H9 (cell line): Measurements from ENCODE around the gene CSF1. TPM values are rescaled to one million over a fixed set of nuclear protein-coding genes. Genes with fewer than 3 reads are reported as not detected.

Source experiments
- DNase-seq: peaks from one replicate; pipeline ENCODE4 v3.0.0-alpha.2; 2017
- H2AFZ ChIP-seq: one replicate; pipeline ENCODE4 v1.6.1; 2013; ENCODE audit warnings: mild to moderate bottlenecking, low read length, control low read depth, moderate library complexity
- H2AK5ac ChIP-seq: 2 replicates; pipeline ENCODE4 v1.6.1; 2013; ENCODE audit warnings: low read length, control low read depth, mixed read lengths; ENCODE audit not compliant: insufficient read length
- H2BK120ac ChIP-seq: one replicate; pipeline ENCODE4 v1.6.1; 2013; ENCODE audit warnings: low read depth, mild to moderate bottlenecking, low read length, control low read depth, inconsistent platforms; ENCODE audit not compliant: poor library complexity, severe bottlenecking
- H2BK12ac ChIP-seq: 2 replicates; pipeline ENCODE4 v1.6.1; 2013; ENCODE audit warnings: low read length, control low read depth, mixed read lengths, low read depth; ENCODE audit not compliant: insufficient read length
- H2BK15ac ChIP-seq: 2 replicates; pipeline ENCODE4 v1.6.1; 2013; ENCODE audit warnings: low read depth, low read length, control low read depth
- H2BK20ac ChIP-seq: one replicate; pipeline ENCODE4 v1.6.1; 2013; ENCODE audit warnings: low read depth, mild to moderate bottlenecking, low read length, control low read depth, inconsistent platforms; ENCODE audit not compliant: poor library complexity, severe bottlenecking
- H2BK5ac ChIP-seq: 2 replicates; pipeline ENCODE4 v1.6.1; 2013; ENCODE audit warnings: low read length, control low read depth, mixed read lengths; ENCODE audit not compliant: insufficient read length
- H3K14ac ChIP-seq: 2 replicates; pipeline ENCODE4 v1.6.1; 2013; ENCODE audit warnings: low read length, control low read depth; ENCODE audit not compliant: insufficient read depth
- H3K18ac ChIP-seq: 2 replicates; pipeline ENCODE4 v1.6.1; 2013; ENCODE audit warnings: low read depth, mild to moderate bottlenecking, mixed read lengths, low read length, control low read depth; ENCODE audit not compliant: insufficient read length
- H3K23ac ChIP-seq: 2 replicates; pipeline ENCODE4 v1.6.1; 2013; ENCODE audit warnings: low read length, control low read depth, mixed read lengths, low read depth; ENCODE audit not compliant: insufficient read length
- H3K23me2 ChIP-seq: 2 replicates; pipeline ENCODE4 v1.6.1; 2013; ENCODE audit warnings: low read depth, mild to moderate bottlenecking, mixed read lengths, low read length, control low read depth; ENCODE audit not compliant: insufficient read length, poor library complexity, severe bottlenecking
- H3K27ac ChIP-seq: 2 replicates; pipeline ENCODE4 v1.5.1; 2013; ENCODE audit warnings: low read length, control low read depth, mixed read lengths, low read depth; ENCODE audit not compliant: insufficient read length
- H3K27me3 ChIP-seq: 2 replicates; pipeline ENCODE4 v1.6.1; 2013; ENCODE audit warnings: low read length, control low read depth, inconsistent platforms; ENCODE audit not compliant: insufficient read depth
- H3K4ac ChIP-seq: 2 replicates; pipeline ENCODE4 v1.6.1; 2013; ENCODE audit warnings: low read depth, mild to moderate bottlenecking, control low read depth, inconsistent platforms, low read length, moderate library complexity
- H3K4me1 ChIP-seq: 2 replicates; pipeline ENCODE4 v1.6.1; 2013; ENCODE audit warnings: low read length, control low read depth, inconsistent platforms; ENCODE audit not compliant: insufficient read depth
- H3K4me2 ChIP-seq: 2 replicates; pipeline ENCODE4 v1.6.1; 2013; ENCODE audit warnings: low read length, control low read depth, mixed read lengths; ENCODE audit not compliant: insufficient read length, insufficient read depth
- H3K56ac ChIP-seq: 2 replicates; pipeline ENCODE4 v1.6.1; 2013; ENCODE audit warnings: low read depth, mild to moderate bottlenecking, mixed read lengths, low read length, control low read depth; ENCODE audit not compliant: insufficient read length
- H3K79me1 ChIP-seq: 2 replicates; pipeline ENCODE4 v1.6.1; 2013; ENCODE audit warnings: low read depth, mild to moderate bottlenecking, moderate library complexity, low read length, control low read depth, inconsistent platforms; ENCODE audit not compliant: insufficient read depth, poor library complexity, severe bottlenecking
- H3K79me2 ChIP-seq: 2 replicates; pipeline ENCODE4 v1.6.1; 2013; ENCODE audit warnings: low read length, control low read depth, inconsistent platforms; ENCODE audit not compliant: insufficient read depth
- H3K9ac ChIP-seq: 2 replicates; pipeline ENCODE4 v1.6.1; 2013; ENCODE audit warnings: low read length, control low read depth, mixed read lengths; ENCODE audit not compliant: insufficient read length; ENCODE audit errors: extremely low read depth
- H3K9me3 ChIP-seq: one replicate; pipeline ENCODE4 v1.6.1; 2013; ENCODE audit warnings: low read depth, low read length, inconsistent platforms; ENCODE audit not compliant: control insufficient read depth
- H3T11ph ChIP-seq: one replicate; pipeline ENCODE4 v1.6.1; 2013; ENCODE audit warnings: mild to moderate bottlenecking, low read length, control low read depth, inconsistent platforms
- H4K20me1 ChIP-seq: one replicate; pipeline ENCODE4 v1.6.1; 2013; ENCODE audit not compliant: control insufficient read depth, insufficient read length, insufficient read depth
- H4K5ac ChIP-seq: 2 replicates; pipeline ENCODE4 v1.6.1; 2013; ENCODE audit warnings: low read depth, mild to moderate bottlenecking, mixed read lengths, low read length, control low read depth; ENCODE audit not compliant: insufficient read length
- H4K8ac ChIP-seq: replicated peaks from 2 replicates; pipeline ENCODE4 v1.6.1; 2013; ENCODE audit warnings: low read length, control low read depth, mixed read lengths, low read depth; ENCODE audit not compliant: insufficient read length
- H4K91ac ChIP-seq: 2 replicates; pipeline ENCODE4 v1.6.1; 2013; ENCODE audit warnings: low read depth, mild to moderate bottlenecking, moderate library complexity, mixed read lengths, low read length, control low read depth; ENCODE audit not compliant: insufficient read length
- H3K27ac Mint-ChIP-seq, 3 experiments: 2 replicates in 2 of 3; 3 replicates in 1 of 3; pipeline ENCODE4 v1.8.0; 2020 to 2021; ENCODE audit warnings: mixed read lengths in 3 of 3, mild to moderate bottlenecking in 1 of 3, moderate library complexity in 1 of 3
- H3K27me3 Mint-ChIP-seq: 2 replicates; pipeline ENCODE4 v1.8.0; 2021; ENCODE audit warnings: low read depth, mild to moderate bottlenecking, moderate library complexity, mixed read lengths
- H3K36me3 Mint-ChIP-seq, 3 experiments: 2 replicates in 2 of 3; 3 replicates in 1 of 3; pipeline ENCODE4 v1.8.0; 2020 to 2021; ENCODE audit warnings: low read depth in 3 of 3, mixed read lengths in 3 of 3; ENCODE audit not compliant: insufficient read depth in 1 of 3
- H3K4me1 Mint-ChIP-seq, 2 experiments: 2 replicates each; pipeline ENCODE4 v1.8.0; 2020; ENCODE audit warnings: mixed read lengths in 2 of 2
- H3K4me3 Mint-ChIP-seq, 2 experiments: 2 replicates in 1 of 2; 3 replicates in 1 of 2; pipeline ENCODE4 v1.8.0; 2020 to 2021; ENCODE audit warnings: mild to moderate bottlenecking in 2 of 2, mixed read lengths in 2 of 2, moderate library complexity in 1 of 2
- H3K9me3 Mint-ChIP-seq, 2 experiments: 2 replicates in 1 of 2; 3 replicates in 1 of 2; pipeline ENCODE4 v1.8.0; 2020; ENCODE audit warnings: mild to moderate bottlenecking in 2 of 2, mixed read lengths in 2 of 2, moderate library complexity in 1 of 2
- WGBS: extraction: QIAGEN DNeasy Blood & Tissue Kit; methylation state at CpG from one replicate; pipeline ENCODE4 v1.1.7; 2013; ENCODE audit warnings: missing lambda C conversion rate, low lambda C conversion rate, mixed read lengths; ENCODE audit not compliant: insufficient read length; ENCODE audit errors: extremely low coverage; 5-methylcytosine and 5-hydroxymethylcytosine counted together
- total RNA-seq: library from RNA; stranded (reverse); gene quantifications from 2 replicates; pipeline ENCODE4 v1.2.1, GENCODE V29; 2021
- TF ChIP-seq, protein P1 (sequence below): fragments of 200-600 bp; sonication (generic); conservative IDR thresholded peaks from 3 replicates; pipeline ENCODE4 v1.8.0; 2021; ENCODE audit warnings: antibody characterized with exemption, mild to moderate bottlenecking

Gene CSF1
- total RNA-seq, 1 experiment from 2014 or later: 2.3 TPM

DNA sequence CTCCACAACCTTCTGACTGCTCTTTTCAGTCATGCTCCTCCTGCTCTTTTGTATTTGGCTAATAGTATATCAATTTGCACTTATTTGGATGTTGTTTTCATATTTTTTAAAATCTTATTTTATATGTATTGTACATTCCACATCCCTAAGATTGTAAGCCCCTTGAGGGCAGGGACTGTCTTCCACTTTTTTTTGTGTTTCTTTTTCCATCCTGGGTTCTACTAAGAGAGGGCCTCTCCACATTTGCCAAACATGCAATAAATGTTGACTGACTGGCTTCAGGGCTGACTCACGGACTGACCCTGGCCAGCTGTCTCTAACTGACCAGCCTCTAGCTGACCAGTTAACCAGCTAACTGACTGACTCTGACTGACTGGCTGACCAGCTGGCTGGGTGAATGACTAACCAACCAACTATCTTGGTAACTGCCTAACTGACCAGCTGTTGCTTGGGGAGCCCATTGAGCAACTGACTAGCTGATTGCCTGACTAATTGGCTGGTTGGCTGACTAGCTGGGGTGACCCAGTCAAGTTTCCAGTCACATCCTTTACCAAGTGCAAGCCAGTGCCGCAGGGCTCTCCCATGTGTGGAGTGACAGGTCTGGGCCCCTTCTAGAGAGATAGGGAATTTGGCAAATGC lies 16.1 kb downstream of the CSF1 start:
- H3K9me3 ChIP-seq: no peaks in the 10 kb centered on the region
- H4K91ac ChIP-seq: no peak overlapping the region
- H3K27ac Mint-ChIP-seq: no peak overlapping the region
- H3K23ac ChIP-seq: no peak overlapping the region
- no peak overlapping the region for H3T11ph ChIP-seq
- H2BK120ac ChIP-seq: no peak overlapping the region
- no peak overlapping the region for H2BK12ac ChIP-seq
- peaks cover 4% of the 10 kb centered on the region for H3K23me2 ChIP-seq
- H3K27me3 ChIP-seq: no peaks in the 10 kb centered on the region
- H3K27me3 Mint-ChIP-seq: no peaks in the 10 kb centered on the region; the same call in none of the 2 replicates
- H4K5ac ChIP-seq: no peak overlapping the region
- no peak overlapping the region for H3K4ac ChIP-seq
- TF ChIP-seq, protein P1, sequence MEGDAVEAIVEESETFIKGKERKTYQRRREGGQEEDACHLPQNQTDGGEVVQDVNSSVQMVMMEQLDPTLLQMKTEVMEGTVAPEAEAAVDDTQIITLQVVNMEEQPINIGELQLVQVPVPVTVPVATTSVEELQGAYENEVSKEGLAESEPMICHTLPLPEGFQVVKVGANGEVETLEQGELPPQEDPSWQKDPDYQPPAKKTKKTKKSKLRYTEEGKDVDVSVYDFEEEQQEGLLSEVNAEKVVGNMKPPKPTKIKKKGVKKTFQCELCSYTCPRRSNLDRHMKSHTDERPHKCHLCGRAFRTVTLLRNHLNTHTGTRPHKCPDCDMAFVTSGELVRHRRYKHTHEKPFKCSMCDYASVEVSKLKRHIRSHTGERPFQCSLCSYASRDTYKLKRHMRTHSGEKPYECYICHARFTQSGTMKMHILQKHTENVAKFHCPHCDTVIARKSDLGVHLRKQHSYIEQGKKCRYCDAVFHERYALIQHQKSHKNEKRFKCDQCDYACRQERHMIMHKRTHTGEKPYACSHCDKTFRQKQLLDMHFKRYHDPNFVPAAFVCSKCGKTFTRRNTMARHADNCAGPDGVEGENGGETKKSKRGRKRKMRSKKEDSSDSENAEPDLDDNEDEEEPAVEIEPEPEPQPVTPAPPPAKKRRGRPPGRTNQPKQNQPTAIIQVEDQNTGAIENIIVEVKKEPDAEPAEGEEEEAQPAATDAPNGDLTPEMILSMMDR: no peak
- H2BK20ac ChIP-seq: no peak overlapping the region
- no peak overlapping the region for H2BK15ac ChIP-seq
- no peak overlapping the region for H3K9ac ChIP-seq
- H2BK5ac ChIP-seq: no peak overlapping the region
- H3K79me1 ChIP-seq: no peaks in the 10 kb centered on the region
- H3K79me2 ChIP-seq: no peaks in the 10 kb centered on the region
- DNase-seq: peak; percentile 10
- no peak overlapping the region for H3K56ac ChIP-seq
- H2AFZ ChIP-seq: no peak overlapping the region
- H3K14ac ChIP-seq: no peak overlapping the region
- no peak overlapping the region for H3K4me2 ChIP-seq
- no CpG with 5 or more reads among the region's 2 CpGs for WGBS
- H3K4me1 ChIP-seq: no peaks in the 10 kb centered on the region; the same call in 1 of the 2 replicates
- no peak overlapping the region for H3K4me3 Mint-ChIP-seq
- H3K36me3 Mint-ChIP-seq: peaks cover 7 to 25% (median 25%) of the 10 kb centered on the region in 3 experiments; a peak in 6 of 7 replicates
- no peak overlapping the region for H3K18ac ChIP-seq
- no peak overlapping the region for H3K27ac ChIP-seq
- H2AK5ac ChIP-seq: no peak overlapping the region
- no peaks in the 10 kb centered on the region for H3K9me3 Mint-ChIP-seq
- H3K4me1 Mint-ChIP-seq: peaks cover 17 to 32% of the 10 kb centered on the region in 2 experiments
- H4K8ac ChIP-seq: no peak overlapping the region
- no peaks in the 10 kb centered on the region for H4K20me1 ChIP-seq
